A204.1 (cell line): Measurements from ENCODE around the gene COL20A1.
"Not testable (repeated sequence)": the region's sequence is repeated elsewhere in the genome, so short reads cannot be mapped to it uniquely, and the experiment has no call there.

Experiments used
- FAIRE-seq: peaks from 2 replicates; lab custom pipeline; 2012; peaks lifted over from hg19 to GRCh38; lab: Jason Lieb, UNC

The COL20A1 gene

DNA sequence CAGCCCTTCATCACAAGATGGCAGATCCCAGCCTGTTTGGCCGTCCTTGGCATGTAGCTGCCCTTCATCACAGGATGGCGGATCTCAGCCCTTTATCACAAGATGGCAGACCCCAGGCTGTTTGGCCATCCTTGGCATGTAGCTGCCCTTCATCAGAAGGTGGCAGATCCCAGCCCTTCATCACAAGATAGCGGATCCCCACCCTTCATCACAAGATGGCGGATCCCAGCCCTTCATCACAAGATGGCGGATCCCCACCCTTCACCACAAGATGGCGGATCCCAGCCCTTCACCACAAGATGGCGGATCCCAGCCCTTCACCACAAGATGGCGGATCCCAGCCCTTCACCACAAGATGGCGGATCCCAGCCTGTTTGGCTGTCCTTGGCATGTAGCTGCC lies 42.1 kb downstream of the COL20A1 start:
- FAIRE-seq, result not testable (repeated sequence)

DNA sequence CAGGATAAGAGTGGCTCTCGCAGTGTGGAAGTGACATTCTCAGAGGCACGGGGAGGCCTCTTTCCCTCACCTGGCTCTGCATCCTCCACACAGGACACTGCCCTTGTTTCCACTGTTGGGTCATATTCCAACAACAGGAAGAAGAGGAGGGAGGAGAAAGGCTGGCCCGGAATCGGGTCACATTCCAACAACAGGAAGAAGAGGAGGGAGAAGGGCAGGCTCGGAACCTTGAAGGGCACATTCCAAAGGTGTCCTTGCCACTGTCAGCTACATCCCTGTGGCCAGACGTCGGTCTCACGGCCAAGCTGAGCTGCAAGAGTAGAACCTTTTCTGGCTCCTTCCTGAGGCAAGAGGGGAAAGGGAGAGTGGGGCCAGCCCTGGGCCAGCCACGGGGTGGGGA lies 42.7 kb downstream of the COL20A1 start:
- FAIRE-seq, result no peak

DNA sequence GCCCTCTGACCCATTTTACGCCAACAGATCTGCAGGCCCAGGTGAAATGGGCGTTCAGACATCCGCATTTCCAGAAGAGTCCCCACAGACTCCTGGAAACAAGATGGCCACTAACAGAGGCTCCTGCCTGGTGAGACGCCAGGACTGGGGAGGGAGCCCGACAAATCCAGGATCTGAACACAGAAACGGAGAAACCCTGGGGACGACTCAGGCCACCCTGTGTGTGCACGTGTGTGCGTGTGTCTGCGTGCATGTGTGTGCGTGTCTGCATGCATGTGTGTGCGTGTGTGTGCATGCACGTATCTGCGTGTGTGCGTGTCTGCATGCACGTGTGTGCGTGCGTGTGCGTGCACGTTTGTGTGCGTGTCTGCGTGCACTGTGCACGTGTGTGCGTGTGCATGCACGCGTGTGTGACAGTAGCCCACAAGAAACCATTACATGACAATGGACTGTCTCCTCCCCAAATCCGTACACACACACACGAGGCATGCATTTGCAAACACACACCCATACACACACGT lies 43.3 kb downstream of the COL20A1 start:
- FAIRE-seq, result no peak

DNA sequence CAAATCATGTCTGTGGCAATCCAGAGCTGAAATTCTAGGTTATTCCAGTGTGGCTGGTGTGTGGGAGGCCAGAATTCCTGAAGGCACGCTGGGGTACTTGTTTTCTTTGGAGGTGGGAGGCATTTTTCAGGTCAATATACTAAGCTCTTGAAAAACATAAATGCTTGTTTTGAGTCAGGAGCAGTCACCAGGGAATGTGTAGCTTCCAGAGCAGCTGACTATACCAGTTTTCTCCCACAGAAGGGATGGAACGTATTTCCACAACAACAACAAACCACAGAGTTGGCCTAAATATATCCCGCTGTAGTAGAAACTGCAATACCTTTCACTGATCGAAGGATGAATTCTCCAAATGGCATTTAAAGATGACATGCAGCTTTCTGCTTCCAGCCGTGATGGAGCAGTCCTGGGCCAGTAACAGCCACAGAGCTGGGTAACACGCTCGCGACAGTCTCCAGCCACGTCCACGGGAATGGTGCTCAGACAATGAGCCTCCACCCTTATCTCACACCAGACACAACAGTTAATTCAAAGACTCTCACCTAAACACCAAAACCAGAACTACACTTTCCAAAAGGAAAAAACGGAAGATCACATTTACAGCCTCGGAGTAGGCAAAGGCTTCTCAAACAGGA lies 44.9 kb downstream of the COL20A1 start:
- FAIRE-seq, result no peak

DNA sequence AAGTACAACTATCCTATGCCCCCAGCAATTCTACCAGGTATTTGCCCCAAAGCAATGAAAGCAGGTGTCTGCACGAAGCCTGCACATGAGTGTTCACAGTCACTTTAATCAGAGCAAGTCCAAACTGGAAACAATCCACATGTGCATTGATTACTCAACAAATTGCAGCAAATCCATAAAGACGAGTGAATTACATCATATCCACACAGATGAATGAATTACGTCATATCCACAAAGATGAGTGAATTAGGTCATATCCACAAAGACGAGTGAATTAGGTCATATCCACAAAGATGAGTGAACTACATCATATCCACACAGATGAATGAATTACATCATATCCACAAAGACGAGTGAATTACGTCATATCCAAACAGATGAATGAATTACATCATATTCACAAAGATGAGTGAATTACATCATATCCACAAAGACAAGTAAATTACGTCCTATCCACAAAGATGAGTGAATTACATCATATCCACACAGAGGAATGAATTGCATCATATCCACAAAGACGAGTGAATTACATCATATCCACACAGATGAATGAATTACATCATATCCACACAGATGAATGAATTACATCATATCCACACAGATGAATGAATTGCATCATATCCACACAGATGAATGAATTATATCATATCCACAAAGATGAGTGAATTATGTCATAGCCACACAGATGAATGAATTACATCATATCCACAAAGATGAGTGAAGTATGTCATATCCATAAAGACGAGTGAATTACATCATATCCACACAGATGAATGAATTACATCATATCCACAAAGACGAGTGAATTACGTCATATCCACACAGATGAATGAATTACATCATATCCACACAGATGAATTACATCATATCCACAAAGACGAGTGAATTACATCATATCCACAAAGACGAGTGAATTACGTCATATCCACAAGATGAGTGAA lies 46.4 kb downstream of the COL20A1 start:
- peak; percentile 3 for FAIRE-seq

DNA sequence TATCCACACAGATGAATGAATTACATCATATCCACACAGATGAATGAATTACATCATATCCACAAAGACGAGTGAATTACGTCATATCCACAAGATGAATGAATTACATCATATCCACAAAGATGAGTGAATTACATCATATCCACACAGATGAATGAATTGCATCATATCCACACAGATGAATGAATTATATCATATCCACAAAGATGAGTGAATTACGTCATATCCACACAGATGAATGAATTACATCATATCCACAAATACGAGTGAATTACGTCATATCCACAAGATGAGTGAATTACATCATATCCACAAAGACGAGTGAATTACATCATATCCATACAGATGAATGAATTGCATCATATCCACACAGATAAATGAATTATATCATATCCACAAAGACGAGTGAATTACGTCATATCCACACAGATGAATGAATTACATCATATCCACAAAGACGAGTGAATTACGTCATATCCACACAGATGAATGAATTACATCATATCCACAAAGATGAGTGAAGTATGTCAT lies 47.2 kb downstream of the COL20A1 start:
- FAIRE-seq, result not testable (repeated sequence)

DNA sequence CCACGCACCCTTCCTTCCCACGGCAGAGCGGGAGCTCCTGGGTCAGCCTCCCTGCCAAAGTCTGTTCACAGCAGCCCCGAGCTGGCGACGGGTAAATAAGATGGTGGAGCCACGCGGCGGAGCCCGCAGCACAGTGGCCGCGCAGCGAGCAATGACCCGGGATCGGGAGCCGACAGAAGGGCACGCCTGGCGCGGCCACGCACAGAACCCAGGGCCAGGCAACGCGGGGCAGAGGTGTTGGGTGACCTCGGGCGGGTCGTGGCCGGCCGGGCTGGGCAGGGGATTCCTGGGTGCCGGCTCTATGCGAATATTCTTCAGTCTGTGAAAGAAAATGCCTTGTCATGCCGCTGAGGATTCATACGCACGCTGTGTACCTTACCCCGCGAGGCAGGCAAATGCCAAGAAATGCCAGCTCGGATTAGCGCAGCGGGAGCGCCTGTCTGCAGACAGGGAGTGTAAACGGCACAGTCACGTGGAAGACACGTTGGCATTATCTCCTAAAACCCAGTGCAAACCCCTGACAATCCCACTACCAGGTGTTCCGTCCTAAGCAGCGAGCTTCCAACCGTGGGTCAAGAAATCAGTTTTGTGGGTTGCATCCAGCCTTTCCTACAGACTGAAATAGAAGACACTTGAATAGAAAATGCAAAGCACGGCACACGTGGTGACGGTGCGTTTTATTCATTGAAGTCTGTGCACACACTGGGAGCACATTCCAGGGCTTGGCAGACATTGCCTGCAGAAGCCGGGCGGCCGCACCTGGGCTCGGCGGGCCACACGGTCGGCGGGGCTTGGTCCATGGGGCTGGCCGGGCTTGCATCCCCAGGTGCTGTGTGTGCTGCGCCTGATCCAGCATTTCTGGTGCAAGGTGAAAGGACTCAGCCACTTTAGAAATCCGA lies 49.8 kb downstream of the COL20A1 start:
- FAIRE-seq, result no peak

DNA sequence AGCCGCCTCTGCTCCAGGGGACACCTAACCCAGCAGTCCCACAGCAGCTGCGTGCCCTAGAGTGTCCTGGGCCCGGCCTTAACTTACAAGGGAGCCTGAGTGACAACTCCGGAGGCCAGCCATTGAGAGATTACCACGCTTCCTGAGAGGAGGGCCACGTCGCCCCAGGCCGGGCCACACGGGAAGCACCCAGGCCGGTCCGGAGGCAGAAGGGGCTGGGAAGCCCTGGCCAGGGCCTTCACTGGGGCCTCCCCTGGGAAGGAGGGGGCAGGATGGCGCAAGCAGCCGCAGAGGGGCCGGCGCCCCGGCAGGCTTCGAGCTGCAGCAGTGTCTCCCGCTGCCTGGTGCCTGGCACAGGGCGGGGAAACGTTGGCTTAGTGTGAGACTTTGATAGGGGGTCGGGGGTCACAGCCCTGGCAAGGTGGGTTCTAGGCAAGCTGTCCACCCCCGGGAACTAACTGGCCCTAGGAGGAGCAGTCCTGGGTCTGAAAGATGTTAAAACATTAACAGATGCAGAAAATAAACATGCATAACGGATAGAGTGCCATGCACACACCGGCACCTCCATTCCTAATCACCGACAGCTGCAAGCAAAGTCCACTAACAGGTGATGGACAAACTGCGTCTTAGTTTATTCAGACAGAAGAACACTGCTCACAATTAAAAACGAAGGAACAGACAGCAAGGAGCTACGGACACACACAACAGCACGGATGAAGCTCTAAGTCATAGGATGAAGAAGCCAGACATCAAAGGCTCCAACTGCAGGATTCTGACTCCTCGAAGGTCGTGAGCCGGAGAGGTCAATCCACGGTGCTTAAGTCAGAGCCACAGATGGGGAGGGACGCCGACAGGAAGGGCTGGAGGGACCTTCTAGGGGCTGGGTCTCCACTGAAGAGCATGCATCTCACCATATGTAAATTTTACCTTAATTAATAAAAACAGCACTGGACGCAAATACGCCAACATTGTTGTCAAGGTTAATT lies 50.8 kb downstream of the COL20A1 start:
- no peak for FAIRE-seq

DNA sequence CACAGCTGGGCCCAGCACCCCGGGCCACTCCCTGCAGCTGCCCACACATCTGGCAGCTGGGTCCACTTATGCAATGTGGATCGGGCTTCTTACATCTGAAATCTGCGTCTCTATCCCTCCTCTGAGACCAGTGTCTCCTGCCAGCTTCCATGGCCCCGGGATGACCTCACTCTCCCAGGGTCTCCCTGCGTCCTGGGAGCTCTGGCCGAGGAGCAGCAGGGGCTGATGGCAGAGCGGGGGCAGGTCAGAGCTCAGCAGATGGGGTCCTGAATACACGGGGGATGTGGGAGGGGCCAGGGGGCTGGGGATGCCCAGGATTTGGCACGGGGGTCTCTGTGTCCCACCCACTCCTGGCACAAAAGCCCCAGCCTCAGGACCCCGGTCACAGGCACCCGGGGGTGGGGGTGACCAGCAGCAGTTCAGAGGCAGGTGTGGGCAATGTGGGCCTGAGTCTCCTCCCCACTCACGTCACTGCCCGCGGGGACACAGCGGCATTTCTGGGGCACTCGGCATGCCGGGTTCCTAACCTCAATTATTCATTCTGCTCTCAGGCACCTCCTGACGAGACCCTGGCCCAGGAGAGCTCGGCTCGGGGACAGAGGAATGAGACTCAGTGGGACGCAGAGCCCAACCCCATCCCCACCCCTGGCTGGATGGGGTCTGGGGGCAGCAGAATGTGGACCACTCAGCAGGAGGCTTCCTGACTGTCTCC lies 51.8 kb downstream of the COL20A1 start:
- no peak for FAIRE-seq

DNA sequence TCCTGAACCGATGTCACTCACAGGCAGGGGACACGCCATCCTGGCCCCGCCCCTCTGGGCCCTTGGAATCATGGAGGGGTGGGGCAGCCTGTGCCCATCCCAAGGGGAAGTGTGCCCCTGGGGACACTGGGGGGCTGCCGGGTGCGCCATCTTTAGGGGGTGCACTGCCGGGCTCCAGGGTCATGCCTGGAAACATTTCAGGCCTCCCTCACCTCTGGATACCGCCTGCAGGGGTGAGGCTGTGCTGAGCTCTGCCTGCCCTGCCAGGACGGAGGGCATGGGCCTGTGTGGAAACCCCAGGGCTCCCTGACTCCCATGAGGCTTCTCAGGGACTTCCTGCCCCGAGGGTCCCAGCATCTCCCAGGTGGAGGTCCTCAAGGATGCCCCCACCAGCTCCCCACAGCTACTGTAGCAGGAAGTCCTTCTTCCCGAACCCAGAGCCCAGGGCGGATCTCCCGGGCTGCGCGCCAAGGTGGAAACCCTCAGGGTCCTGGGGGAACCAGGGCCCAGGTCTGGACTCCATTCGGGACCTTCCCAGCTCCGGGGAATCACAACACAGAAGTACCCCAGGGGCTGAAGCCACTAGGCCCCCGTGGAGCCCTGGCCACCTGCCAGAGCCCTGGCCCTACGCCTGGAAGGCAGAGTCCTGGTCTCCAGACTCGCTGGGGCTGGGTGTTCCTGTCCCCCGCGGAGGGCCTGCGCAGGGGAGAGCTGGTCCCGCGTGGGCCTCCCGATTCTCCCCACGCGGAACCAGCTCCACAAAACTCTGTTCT lies 52.5 kb downstream of the COL20A1 start:
- no peak for FAIRE-seq

DNA sequence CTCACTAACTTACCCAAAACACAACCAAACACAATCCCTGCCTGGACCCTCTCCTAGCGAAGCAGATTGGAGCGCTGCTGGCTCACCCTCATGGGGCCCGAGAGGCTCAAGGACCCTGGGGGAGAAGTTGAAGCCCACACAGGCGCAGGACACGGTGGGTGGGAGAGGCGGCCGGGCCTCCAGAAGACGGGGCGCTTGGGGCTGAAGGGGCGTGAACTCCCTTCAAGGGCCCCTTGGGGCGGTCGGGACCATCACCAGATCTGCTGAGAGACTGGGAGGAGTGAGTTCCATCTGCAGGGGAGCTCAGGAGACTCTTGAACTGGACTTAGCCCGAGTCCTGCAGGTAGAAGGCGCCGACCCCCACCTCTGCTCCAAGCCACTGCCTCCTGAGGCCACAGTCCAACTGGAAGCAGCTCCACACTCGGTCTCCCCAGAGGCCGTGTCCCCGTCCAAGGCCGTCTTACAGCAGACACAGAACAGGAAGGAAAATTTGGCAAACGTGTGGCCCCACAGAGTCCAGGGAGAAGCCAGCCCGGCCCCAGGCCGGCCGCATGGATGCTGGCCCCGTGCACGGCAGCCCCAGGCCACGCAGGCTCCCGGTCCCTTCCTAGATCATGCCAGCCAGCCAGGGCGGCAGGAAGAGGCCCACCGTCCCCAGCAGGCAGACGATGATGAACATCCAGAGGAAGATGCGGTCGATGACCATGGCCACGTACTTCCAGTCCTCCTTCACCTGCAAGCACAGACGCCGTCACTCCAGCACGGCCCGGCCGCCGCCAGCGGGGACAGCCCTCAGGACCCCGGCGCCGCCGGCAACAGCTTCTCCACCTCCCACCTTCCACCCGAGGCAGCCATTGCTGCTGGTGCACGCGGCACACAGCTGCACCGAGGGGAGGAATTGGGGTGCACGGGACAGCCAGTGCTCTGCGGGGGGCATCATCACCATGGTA lies 53.4 kb downstream of the COL20A1 start:
- no peak for FAIRE-seq

DNA sequence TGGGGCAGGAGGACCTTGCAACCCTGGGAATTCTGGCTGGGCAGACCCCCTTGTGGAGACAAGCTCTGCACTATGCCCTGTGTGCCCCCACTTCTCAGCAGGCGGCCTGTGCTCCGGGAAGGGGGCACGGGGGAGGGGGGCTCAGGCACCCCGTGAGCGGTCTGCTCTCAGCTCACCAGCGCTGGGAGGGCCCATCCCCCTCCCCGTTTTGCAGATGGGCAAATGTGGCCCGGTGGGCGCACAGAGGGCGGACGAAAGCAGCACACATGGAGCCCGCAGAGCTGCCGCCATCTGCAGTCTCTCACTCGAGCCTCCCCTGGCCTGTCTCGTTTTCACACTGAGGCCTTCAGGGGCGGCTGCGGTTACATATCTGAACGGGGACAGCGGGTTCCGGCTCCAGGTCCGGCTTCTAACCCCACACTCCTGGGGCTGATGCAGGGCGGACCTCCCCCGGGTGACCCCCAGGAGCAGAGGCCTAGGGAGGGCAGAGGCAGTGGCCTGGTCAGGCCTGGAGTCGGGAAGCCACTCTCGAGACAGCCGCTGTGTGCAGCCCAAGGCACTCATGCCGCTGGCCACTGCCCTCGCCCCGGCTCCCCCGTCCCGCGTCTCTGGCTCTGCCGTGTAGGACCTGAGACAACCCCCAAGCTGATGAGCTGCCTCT lies 54.2 kb downstream of the COL20A1 start:
- FAIRE-seq, result no peak

DNA sequence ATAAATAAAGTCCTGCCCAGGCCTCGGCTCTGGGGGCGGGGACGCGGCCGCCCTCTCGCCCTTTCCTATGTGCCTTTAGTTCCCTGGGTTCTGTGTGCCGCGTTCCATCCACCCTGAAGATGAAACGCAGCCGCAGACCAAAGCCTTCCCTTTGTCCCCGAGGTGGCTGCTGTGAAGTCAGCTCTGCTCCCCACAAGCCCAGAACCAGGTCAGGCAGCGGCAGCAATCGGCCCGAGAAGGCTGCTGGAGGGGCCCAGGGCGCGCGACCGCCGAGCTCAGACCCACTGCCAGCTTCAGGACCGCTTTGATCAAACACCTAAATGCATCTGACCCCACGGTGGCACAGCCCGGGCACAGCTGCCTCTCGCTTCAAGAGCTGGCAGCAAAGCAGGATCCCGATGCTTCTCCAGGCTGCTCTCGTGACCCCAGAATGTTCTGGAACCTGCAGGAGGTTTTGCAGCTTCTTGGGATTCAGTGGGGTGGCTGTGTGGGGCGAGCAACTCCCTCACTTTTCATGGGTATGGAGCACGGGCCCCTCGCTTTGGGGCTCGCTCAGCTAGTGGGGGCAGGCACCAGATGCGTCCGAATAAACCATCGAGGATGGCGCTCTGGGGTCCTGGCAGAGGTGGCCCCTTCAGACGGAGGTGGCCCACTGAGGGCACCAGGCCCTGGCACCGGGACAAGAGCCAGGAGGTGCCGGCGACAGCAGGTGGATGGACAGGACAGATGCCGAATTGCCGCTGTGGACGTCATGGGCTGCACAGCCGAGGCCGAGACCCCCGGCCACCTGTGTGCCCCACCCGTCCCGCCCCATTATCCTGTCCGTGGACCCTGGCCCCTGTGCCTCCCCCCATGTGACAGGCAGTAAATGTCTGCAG lies 55.2 kb downstream of the COL20A1 start:
- no peak for FAIRE-seq

DNA sequence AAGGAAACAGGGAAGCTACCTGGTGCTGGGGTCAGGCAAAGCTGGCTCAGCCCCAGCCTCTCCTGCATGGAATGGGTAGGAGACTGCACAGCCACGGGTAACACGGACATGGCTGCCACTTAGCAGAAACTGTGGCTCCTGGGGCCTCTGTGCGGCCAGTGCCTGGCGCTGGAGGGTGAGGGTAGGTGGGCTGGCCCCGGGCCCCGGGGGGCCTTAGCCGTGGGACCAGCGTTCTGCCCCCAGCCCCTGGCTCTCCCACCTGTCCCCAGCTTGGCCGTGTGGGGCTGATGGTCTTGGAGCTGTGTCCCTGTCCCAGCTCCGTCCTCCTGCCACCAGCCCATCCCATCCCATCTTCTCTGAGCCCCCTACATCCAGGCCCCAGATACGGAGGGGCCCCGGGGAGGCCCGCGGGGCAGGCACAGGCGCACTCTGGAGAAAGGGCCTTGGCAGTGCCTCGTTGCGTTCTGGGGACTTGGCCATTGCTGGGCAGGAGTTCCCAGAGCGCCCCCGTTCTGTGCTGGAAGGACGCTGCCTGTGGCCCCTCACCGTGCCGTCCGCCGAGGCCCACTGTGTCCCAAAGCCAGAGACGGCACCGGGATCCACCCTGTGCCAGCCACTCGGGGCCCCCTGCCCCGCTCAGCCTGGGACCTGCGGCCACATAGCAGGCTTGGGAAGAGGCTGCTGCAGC lies 56.0 kb downstream of the COL20A1 start:
- no peak for FAIRE-seq

DNA sequence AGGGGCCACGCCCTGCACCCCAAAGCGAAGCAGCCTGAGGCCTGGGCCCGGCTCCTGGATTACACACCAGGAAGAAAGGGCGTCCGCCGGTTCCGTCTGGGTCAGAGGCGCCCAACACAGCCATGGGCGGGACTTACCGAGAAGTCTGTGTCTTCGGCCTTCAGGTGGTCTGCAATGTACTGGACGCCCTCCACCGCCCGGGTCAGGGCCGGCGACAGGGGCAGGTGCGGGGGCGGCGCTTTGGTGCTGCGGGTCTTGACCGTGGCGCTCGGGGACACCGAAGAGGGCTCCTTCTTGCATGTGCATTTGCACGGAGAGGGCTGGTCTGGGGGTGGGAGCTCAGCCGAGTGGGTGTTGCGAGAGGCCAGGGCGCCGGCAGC lies 56.5 kb downstream of the COL20A1 start:
- no peak for FAIRE-seq

DNA sequence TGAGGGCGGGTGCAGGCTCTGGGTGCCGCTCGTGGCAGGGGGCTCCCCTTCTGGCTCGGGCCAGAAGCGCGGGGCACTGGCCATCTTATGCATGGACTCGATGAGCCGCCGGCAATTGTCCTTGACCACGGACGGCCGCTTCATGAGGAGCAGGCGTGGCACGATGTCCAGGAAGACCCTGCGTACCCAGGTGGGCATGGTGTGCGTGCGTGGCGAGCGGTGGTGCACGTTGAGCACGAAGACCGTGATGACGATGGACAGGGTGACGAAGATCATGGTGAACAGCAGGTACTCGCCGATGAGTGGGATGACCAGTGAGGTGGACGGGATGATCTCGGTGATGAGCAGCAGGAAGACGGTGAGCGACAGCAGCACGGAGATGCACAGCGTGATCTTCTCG lies 57.2 kb downstream of the COL20A1 start:
- no peak for FAIRE-seq
